Osteoblast (primary cell): ENCODE measurements around the gene SGCD. TPM values are rescaled to one million over a fixed set of nuclear protein-coding genes. Genes with fewer than 3 reads are reported as not detected.

ENCODE experiments used
- DNase-seq: peaks from one replicate; pipeline ENCODE4 v3.0.0; 2011; ENCODE audit warnings: low spot score, mixed read lengths; ENCODE audit not compliant: insufficient read length; ENCODE audit errors: missing footprints
- H2AFZ ChIP-seq: 2 replicates; pipeline ENCODE4 v1.6.0; 2011; ENCODE audit warnings: mild to moderate bottlenecking, low read length
- H3K27ac ChIP-seq: 2 replicates; pipeline ENCODE4 v1.5.1; 2011; ENCODE audit warnings: mild to moderate bottlenecking, low read depth, low read length, moderate library complexity
- H3K27me3 ChIP-seq: 2 replicates; pipeline ENCODE4 v1.6.0; 2012; ENCODE audit warnings: mild to moderate bottlenecking, control low read depth, inconsistent platforms, low read length, moderate library complexity; ENCODE audit not compliant: insufficient read depth
- H3K36me3 ChIP-seq: 2 replicates; pipeline ENCODE4 v1.5.1; 2011; ENCODE audit warnings: mild to moderate bottlenecking, low read length, control low read depth, moderate library complexity; ENCODE audit not compliant: insufficient read depth
- H3K4me1 ChIP-seq: 2 replicates; pipeline ENCODE4 v1.5.1; 2011; ENCODE audit warnings: mild to moderate bottlenecking, low read length, control low read depth, moderate library complexity; ENCODE audit not compliant: insufficient read depth
- H3K4me2 ChIP-seq: 2 replicates; pipeline ENCODE4 v1.6.0; 2011; ENCODE audit warnings: mild to moderate bottlenecking, low read length; ENCODE audit not compliant: insufficient read depth
- H3K4me3 ChIP-seq: fragments of 200-600 bp; sonication (generic); 3 replicates; pipeline ENCODE4 v1.5.1; 2012; ENCODE audit warnings: mild to moderate bottlenecking, low read length, inconsistent platforms; ENCODE audit not compliant: insufficient read depth
- H3K79me2 ChIP-seq: 2 replicates; pipeline ENCODE4 v1.6.0; 2012; ENCODE audit warnings: mild to moderate bottlenecking, low read length, control low read depth, inconsistent platforms; ENCODE audit not compliant: insufficient read depth
- H3K9me3 ChIP-seq: 2 replicates; pipeline ENCODE4 v1.5.1; 2011; ENCODE audit warnings: low read depth, low read length, control low read depth
- H4K20me1 ChIP-seq: 2 replicates; pipeline ENCODE4 v1.6.0; 2012; ENCODE audit warnings: mild to moderate bottlenecking, low read length, control low read depth; ENCODE audit not compliant: insufficient read depth
- total RNA-seq: library from RNA; depleted of rRNA; stranded (reverse); fragments of >200 nt; gene quantifications from 2 replicates; pipeline ENCODE4 v1.2.3, GENCODE V29; 2012
- TF ChIP-seq, protein P1 (sequence below): IDR thresholded peaks from 2 replicates; pipeline ENCODE4 v1.5.1; 2011; ENCODE audit warnings: mild to moderate bottlenecking, low read depth, low read length, moderate library complexity; ENCODE audit errors: extremely low read depth

Gene SGCD
- total RNA-seq, 1 donor: 27.1 TPM

DNA sequence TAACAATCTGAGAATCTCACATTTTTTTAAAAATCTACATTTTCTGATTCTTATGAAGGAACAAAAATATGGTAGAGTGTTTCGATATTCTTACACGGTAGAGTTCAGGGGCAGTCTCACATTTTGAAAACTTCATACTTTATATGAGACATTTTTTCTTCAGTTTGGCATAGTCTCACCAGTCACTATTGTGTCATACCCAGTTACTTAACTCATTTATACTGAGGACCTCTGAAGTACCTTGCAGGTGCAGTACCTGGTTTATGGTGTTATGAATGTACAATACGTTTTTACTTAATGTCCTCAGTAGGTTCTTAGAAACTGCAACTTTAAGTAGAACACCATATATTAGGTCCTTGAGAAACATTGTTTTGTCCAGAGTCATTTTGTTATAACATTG lies 196.6 kb downstream of the SGCD start:
- Histone ChIP-seq H3K27me3 (no peaks in the 10 kb centered on the region), H3K4me1 (no peaks in the 10 kb centered on the region), H3K79me2 (no peaks in the 10 kb centered on the region), H3K27ac (no peak overlapping the region), H3K36me3 (no peaks in the 10 kb centered on the region), H3K9me3 (no peaks in the 10 kb centered on the region), H3K4me3 (no peak overlapping the region), H4K20me1 (no peaks in the 10 kb centered on the region), H3K4me2 (no peak overlapping the region), H2AFZ (no peak overlapping the region)
- DNase-seq: no peak
- TF ChIP-seq, protein P1, sequence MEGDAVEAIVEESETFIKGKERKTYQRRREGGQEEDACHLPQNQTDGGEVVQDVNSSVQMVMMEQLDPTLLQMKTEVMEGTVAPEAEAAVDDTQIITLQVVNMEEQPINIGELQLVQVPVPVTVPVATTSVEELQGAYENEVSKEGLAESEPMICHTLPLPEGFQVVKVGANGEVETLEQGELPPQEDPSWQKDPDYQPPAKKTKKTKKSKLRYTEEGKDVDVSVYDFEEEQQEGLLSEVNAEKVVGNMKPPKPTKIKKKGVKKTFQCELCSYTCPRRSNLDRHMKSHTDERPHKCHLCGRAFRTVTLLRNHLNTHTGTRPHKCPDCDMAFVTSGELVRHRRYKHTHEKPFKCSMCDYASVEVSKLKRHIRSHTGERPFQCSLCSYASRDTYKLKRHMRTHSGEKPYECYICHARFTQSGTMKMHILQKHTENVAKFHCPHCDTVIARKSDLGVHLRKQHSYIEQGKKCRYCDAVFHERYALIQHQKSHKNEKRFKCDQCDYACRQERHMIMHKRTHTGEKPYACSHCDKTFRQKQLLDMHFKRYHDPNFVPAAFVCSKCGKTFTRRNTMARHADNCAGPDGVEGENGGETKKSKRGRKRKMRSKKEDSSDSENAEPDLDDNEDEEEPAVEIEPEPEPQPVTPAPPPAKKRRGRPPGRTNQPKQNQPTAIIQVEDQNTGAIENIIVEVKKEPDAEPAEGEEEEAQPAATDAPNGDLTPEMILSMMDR: no peak

GRCh38 chr5:156526081-156526925 lies 199.3 kb downstream of the SGCD start:
- H3K27me3 ChIP-seq: no peaks in the 10 kb centered on the region
- no peaks in the 10 kb centered on the region for H4K20me1 ChIP-seq
- no peak overlapping the region for H3K4me2 ChIP-seq
- no peak for DNase-seq
- H3K9me3 ChIP-seq: no peaks in the 10 kb centered on the region
- TF ChIP-seq, protein P1: no peak
- no peaks in the 10 kb centered on the region for H3K36me3 ChIP-seq
- H3K79me2 ChIP-seq: no peaks in the 10 kb centered on the region
- no peak overlapping the region for H2AFZ ChIP-seq
- no peak overlapping the region for H3K4me3 ChIP-seq
- no peaks in the 10 kb centered on the region for H3K4me1 ChIP-seq
- no peak overlapping the region for H3K27ac ChIP-seq

DNA sequence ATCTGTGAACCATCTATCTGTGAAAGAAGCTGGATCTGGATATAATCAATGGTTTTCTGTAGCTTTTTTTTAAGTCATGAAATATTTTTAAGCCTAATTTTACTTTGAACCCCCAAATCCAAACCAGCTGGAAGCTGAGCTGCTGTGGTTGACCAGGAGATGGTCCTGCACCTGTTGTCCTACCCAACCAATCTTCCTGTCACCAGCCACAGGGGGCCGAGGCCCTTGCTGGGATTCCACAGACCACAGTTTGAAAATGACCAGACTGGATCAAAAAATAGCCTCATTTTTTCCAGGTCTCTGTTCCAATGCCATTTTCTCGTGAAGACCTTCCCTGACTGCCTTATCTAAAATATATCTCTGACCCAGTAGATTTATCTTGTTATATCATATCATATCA lies 200.6 kb downstream of the SGCD start:
- H3K4me3 ChIP-seq: no peak overlapping the region
- no peaks in the 10 kb centered on the region for H3K9me3 ChIP-seq
- H3K27me3 ChIP-seq: no peaks in the 10 kb centered on the region
- H3K27ac ChIP-seq: no peak overlapping the region
- DNase-seq: no peak
- no peaks in the 10 kb centered on the region for H3K36me3 ChIP-seq
- H3K4me1 ChIP-seq: no peaks in the 10 kb centered on the region
- TF ChIP-seq, protein P1: no peak
- no peak overlapping the region for H2AFZ ChIP-seq
- no peaks in the 10 kb centered on the region for H3K79me2 ChIP-seq
- no peaks in the 10 kb centered on the region for H4K20me1 ChIP-seq
- H3K4me2 ChIP-seq: no peak overlapping the region

GRCh38 chr5:156528673-156529072 lies 201.7 kb downstream of the SGCD start:
- H3K4me3 ChIP-seq: no peak overlapping the region
- H3K4me2 ChIP-seq: no peak overlapping the region
- DNase-seq: no peak
- H3K79me2 ChIP-seq: no peaks in the 10 kb centered on the region
- H4K20me1 ChIP-seq: no peaks in the 10 kb centered on the region
- TF ChIP-seq, protein P1: no peak
- H3K27ac ChIP-seq: no peak overlapping the region
- H3K36me3 ChIP-seq: no peaks in the 10 kb centered on the region
- no peaks in the 10 kb centered on the region for H3K4me1 ChIP-seq
- H3K27me3 ChIP-seq: no peaks in the 10 kb centered on the region
- H2AFZ ChIP-seq: no peak overlapping the region
- no peaks in the 10 kb centered on the region for H3K9me3 ChIP-seq
